HepG2 (cell line): ENCODE results near the gene PSME3IP1. TPM values are rescaled to one million over a fixed set of nuclear protein-coding genes. Genes with fewer than 3 reads are reported as not detected.

Experiments
- ARNTL ChIP-seq: sonication (generic); formaldehyde crosslinking; IDR thresholded peaks from 2 replicates; pipeline ENCODE4 v1.4.0; 2020; ENCODE audit warnings: mild to moderate bottlenecking, missing genetic modification reagents
- FOXK2 ChIP-seq: fragments of 450-650 bp; IDR thresholded peaks from 2 replicates; pipeline ENCODE4 v1.6.1; 2016
- NCOA5 ChIP-seq: sonication (generic); formaldehyde crosslinking; IDR thresholded peaks from 2 replicates; pipeline ENCODE4 v1.4.0; 2020; ENCODE audit warnings: missing genetic modification reagents
- ZMAT5 ChIP-seq: sonication (generic); formaldehyde crosslinking; IDR thresholded peaks from 2 replicates; pipeline ENCODE4 v1.5.0; 2020; ENCODE audit warnings: mild to moderate bottlenecking, low read depth, missing genetic modification reagents, borderline replicate concordance
- ZNF468 ChIP-seq: sonication (generic); formaldehyde crosslinking; IDR thresholded peaks from 2 replicates; pipeline ENCODE4 v1.8.0; 2022; ENCODE audit warnings: mild to moderate bottlenecking, moderate library complexity, missing genetic modification reagents
- ZSCAN25 ChIP-seq: sonication (generic); formaldehyde crosslinking; IDR thresholded peaks from 2 replicates; pipeline ENCODE4 v1.8.0; 2022; ENCODE audit warnings: mild to moderate bottlenecking, missing genetic modification reagents
- polyA plus RNA-seq, 8 experiments: library from polyadenylated mRNA; depleted of rRNA in 3 of 8; stranded (reverse) in 7 of 8; unstranded in 1 of 8; fragments of >200 nt; fragmentation: Illumina TruSeq in 4 of 8; extraction: Trizol in 4 of 8; gene quantifications; 2 replicates each; pipeline versions ENCODE4 v1.2.1 to v1.2.3, GENCODE V29; 2011 to 2016; ENCODE audit warnings: low read depth in 4 of 8, missing spikeins in 1 of 8, mixed read lengths in 1 of 8; ENCODE audit not compliant: insufficient read depth in 1 of 8
- total RNA-seq, 5 experiments: library from RNA; depleted of rRNA; stranded (reverse); fragments of >200 nt; fragmentation: Illumina TruSeq; extraction: Trizol; gene quantifications; 2 replicates each; pipeline ENCODE4 v1.2.3, GENCODE V29; 2016; ENCODE audit warnings: low read depth in 1 of 5
- TF ChIP-seq, protein P1 (sequence below): sonication (generic); formaldehyde crosslinking; IDR thresholded peaks from 2 replicates; pipeline ENCODE4 v1.8.1; 2023; ENCODE audit warnings: missing genetic modification reagents, mild to moderate bottlenecking, borderline replicate concordance
- TF ChIP-seq, protein P2 (sequence below): sonication (generic); formaldehyde crosslinking; IDR thresholded peaks from 2 replicates; pipeline ENCODE4 v1.4.0; 2020; ENCODE audit warnings: mild to moderate bottlenecking, missing genetic modification reagents
- TF ChIP-seq, protein P3 (sequence below): sonication (generic); formaldehyde crosslinking; conservative IDR thresholded peaks from 2 replicates; pipeline ENCODE4 v1.4.0; 2020; ENCODE audit warnings: missing genetic modification reagents
- TF ChIP-seq, protein P4 (sequence below): IDR thresholded peaks from 2 replicates; pipeline ENCODE4 v1.6.1; 2016; ENCODE audit warnings: low read depth

The PSME3IP1 gene
- total and polyA plus RNA-seq, 2 of the 13 experiments (the other 11 are each of a cell fraction or from before 2014, with no cell fraction given), result 90.8 to 99.8 TPM

- TF ChIP-seq ZNF468 (CRISPR knock-in tag), result no peak
- TF ChIP-seq ARNTL (CRISPR knock-in tag), result no peak
- no peak for TF ChIP-seq ZMAT5
- TF ChIP-seq, protein P1, sequence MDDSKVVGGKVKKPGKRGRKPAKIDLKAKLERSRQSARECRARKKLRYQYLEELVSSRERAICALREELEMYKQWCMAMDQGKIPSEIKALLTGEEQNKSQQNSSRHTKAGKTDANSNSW (CRISPR knock-in tag), result no peak
- no peak for TF ChIP-seq NCOA5 (CRISPR knock-in tag)
- TF ChIP-seq, protein P2, sequence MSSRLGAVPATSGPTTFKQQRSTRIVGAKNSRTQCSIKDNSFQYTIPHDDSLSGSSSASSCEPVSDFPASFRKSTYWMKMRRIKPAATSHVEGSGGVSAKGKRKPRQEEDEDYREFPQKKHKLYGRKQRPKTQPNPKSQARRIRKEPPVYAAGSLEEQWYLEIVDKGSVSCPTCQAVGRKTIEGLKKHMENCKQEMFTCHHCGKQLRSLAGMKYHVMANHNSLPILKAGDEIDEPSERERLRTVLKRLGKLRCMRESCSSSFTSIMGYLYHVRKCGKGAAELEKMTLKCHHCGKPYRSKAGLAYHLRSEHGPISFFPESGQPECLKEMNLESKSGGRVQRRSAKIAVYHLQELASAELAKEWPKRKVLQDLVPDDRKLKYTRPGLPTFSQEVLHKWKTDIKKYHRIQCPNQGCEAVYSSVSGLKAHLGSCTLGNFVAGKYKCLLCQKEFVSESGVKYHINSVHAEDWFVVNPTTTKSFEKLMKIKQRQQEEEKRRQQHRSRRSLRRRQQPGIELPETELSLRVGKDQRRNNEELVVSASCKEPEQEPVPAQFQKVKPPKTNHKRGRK (CRISPR knock-in tag), result no peak
- no peak for TF ChIP-seq ZSCAN25 (CRISPR knock-in tag)
- TF ChIP-seq, protein P3, sequence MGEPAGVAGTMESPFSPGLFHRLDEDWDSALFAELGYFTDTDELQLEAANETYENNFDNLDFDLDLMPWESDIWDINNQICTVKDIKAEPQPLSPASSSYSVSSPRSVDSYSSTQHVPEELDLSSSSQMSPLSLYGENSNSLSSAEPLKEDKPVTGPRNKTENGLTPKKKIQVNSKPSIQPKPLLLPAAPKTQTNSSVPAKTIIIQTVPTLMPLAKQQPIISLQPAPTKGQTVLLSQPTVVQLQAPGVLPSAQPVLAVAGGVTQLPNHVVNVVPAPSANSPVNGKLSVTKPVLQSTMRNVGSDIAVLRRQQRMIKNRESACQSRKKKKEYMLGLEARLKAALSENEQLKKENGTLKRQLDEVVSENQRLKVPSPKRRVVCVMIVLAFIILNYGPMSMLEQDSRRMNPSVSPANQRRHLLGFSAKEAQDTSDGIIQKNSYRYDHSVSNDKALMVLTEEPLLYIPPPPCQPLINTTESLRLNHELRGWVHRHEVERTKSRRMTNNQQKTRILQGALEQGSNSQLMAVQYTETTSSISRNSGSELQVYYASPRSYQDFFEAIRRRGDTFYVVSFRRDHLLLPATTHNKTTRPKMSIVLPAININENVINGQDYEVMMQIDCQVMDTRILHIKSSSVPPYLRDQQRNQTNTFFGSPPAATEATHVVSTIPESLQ (CRISPR knock-in tag), result no peak
- no peak for TF ChIP-seq FOXK2
- TF ChIP-seq, protein P4, sequence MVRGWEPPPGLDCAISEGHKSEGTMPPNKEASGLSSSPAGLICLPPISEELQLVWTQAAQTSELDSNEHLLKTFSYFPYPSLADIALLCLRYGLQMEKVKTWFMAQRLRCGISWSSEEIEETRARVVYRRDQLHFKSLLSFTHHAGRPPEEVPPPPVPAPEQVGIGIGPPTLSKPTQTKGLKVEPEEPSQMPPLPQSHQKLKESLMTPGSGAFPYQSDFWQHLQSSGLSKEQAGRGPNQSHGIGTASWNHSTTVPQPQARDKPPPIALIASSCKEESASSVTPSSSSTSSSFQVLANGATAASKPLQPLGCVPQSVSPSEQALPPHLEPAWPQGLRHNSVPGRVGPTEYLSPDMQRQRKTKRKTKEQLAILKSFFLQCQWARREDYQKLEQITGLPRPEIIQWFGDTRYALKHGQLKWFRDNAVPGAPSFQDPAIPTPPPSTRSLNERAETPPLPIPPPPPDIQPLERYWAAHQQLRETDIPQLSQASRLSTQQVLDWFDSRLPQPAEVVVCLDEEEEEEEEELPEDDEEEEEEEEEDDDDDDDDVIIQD (CRISPR knock-in tag), result no peak
Measured at GRCh38 chr16:57223057-57223456, 37.2 kb upstream of the PSME3IP1 start (continued).
